ENCODE measurements around the gene TRAF2.

Gene TRAF2

DNA sequence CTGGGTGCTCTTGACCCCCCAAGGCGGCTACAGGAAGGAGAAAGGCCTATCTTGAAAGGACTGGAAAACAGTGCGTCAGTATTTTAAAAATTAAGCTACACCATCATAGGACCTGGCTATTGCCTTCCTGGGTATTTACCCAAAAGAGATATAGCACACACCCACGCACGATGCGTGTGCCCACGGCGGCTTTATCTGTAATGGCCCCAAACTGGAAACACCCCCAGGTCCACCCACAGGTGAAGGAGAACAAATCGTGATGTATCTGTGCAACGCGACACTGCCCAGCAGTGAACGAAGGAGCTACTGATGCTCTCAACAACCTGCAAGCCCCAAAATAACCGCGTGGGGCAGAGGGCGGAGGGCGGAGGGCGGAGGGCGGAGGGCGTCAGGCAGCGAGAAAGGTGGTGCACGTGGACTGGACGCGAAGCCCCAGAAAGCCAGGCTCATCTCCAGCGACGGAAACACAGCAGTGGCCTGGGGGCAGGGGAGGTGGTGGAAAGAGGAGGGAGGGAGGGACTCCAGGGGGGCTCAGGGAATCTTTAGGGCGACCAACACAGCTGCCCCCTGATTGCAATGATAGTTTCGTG is 78.6 kb downstream of the TRAF2 start:
- no peak for DNase-seq

DNA sequence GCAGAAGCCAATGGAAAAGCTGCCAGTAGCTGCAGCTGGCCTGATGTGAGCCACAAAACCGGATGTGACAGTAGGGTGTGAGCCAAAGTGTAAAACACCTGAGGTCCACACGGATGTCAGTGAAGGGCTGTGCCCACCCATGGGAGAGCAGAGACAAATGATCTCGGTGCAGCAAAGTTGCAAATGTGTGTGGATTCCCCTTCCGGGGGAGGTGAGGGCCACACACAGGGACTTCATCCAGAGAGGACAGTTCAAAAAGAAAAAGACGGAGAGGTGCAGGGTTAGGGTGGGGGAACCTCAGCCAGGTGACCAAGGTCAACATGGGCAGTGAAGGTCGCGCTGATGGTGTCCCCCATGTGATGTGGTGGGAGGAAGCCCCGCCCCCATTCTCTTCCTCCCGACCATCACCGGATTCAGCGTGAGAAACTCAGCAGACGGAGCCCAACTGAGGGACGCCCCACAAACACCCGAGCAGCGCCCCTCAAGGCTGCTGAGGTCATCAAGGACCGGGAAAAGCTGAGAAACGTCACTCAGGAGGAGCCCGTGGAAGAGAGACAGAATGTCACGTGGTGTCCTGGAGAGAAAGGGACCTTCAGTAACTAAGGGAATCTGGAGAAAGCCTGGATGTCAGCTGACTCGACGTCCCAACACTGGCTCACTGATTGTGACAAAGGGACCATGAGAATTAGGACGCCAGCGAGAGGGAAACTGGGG is 79.6 kb downstream of the TRAF2 start:
- DNase-seq, result no peak

DNA sequence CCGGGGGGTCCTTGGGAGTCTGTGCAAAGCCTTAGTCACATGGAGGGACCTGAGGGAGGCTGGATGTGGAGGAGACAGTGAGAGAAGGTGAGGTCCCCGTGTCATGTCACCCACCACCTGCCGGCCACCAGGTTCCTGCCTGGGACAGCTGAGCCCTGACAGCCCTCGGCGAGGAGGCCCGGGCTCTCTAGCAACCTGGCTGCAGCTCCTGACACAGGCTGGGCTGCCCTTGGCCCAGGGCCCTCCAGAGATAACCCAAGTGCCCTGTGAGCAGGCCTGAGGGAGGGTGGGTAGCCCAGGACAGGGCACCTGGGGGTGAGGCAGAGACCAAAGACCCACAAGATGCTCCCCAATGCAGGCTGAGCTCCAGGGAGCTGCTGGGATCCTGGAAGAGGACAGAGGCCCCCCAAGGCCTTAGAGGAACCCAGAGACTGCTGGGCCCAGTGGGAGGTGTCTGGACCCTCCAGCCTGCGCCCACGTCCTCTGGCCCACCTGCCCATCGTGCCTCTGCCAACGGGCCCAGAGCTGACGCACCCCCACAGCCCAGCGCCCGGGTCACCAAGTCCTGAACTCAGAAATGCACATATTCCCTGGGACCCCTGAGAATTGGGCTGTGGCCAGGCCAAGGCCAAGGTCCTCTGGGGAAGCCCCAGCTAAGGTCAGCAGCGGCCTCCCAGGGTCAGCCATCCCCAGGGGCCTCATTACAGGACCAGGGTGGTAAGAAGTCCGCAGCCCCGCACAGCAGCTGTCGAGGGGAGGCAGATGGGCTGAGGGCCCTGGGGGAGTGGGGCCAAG is 82.2 kb downstream of the TRAF2 start:
- no peak for DNase-seq

DNA sequence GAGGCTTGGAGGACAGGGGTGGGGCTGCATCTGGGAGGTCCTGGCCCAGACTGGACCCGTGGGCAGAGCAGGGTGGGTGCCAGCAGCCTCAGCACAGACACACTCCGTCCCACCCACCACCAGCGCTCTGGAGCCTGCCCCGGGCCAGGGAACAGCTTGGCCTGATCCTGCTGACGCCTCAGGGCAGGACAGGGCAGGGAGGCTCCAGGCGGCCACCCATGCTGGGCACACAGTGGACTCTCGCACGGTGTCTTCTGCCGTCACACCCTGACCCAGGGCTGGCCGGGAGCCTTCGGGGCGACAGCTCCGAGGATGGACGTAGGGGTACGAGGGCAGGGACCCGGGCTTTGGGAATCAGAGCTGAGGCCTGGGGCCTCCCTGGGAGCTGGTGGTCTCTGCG is 82.8 kb downstream of the TRAF2 start:
- no peak for DNase-seq

DNA sequence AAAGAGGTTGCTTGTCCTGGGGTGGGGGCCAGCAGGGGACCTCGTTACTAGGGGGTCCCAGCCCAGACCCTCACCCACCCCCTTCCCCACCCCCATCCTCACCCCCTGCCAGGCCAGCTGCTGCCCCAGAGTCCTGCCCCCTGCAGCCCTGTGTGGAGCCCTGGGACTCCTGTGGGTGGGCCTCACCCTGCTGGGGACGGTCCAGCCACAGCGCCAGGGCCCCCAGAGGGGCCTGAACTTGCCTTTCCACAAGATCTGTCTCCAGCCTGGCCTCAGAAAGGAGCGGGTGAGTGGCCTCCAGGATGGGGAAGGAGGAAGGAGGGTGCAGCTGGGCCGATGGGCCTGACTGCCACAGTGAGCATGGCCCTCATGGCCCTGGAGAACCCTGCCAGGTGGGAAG is 83.5 kb downstream of the TRAF2 start:
- no peak for DNase-seq

DNA sequence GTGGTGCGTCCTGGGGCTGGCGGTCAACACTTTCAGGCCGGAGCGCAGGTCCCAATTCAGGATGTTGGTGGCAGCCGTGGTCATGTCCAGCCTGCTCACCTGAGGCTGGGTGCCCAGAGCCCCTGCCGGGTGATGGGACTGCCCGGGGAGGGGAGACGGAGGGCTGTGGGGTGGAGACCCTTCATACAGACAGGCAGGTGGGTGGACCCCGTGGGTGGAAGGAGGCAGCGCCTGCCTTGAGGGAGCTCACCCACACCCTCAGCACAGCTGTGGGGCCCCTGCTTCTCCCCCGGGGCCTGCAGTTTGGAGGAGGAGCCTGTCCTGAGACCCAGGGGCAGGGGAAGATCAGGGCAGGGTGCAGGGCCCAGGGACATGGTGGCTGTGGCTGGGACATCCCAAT is 84.0 kb downstream of the TRAF2 start:
- no peak for DNase-seq

DNA sequence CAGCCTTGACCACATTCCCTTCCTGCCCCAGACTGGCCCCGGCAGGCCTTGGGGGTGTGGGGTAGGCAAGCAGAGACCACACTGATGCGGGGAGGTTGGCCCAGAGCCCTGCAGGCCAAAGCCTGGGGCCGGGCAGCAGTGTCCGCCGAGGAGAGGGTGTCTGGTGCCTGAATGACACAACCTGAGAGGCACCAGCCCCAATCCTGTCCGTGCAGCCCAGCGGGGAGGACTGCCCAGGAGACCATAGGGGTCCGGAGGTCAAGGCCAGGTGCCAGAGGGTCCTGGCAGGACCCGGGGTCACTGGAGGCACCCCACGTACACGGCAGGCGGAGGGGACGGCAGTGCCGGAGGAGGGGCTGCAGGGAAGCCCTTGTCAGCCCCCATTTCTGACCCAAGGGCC is 85.4 kb downstream of the TRAF2 start:
- no peak for DNase-seq

DNA sequence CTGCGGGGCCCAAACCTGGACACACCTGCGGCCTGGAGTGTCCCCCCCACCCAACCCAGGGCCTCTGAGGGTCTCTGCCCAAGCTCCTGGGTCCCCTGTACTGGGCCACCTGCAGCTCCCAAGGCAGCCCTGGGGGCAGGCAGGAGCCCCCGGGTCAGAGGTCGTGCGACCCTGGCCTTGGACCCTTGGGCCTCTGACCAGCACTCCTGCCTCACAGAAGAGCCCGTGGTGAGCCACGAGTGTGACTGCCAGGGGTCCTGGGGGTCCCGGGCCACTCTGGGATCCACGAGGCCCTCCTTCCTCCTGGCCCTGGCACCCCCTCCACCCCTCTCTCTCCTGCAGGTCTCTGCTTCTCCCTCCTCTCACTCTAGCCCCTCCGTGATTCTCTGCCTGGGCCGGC is 86.0 kb downstream of the TRAF2 start:
- DNase-seq, result no peak

DNA sequence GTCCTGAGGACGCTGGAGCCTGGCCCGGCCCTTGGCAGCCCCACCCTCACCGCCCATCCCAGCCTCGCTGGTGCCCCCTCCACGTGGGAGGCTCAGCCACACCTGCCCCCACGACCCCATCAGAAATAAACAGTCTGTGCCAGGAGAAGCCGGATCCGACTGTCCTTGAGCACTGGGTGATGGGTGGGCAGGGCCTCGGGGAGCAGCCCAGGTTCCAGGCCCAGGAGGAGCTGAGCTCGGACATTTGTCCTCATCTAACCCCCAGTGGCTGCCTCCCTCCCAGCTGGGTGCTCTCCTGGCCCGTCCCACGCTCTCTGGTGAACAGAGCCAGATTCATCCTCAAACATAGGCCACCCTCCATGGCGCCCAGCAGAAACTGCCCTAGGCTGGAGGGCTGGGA is 86.4 kb downstream of the TRAF2 start:
- no peak for DNase-seq

DNA sequence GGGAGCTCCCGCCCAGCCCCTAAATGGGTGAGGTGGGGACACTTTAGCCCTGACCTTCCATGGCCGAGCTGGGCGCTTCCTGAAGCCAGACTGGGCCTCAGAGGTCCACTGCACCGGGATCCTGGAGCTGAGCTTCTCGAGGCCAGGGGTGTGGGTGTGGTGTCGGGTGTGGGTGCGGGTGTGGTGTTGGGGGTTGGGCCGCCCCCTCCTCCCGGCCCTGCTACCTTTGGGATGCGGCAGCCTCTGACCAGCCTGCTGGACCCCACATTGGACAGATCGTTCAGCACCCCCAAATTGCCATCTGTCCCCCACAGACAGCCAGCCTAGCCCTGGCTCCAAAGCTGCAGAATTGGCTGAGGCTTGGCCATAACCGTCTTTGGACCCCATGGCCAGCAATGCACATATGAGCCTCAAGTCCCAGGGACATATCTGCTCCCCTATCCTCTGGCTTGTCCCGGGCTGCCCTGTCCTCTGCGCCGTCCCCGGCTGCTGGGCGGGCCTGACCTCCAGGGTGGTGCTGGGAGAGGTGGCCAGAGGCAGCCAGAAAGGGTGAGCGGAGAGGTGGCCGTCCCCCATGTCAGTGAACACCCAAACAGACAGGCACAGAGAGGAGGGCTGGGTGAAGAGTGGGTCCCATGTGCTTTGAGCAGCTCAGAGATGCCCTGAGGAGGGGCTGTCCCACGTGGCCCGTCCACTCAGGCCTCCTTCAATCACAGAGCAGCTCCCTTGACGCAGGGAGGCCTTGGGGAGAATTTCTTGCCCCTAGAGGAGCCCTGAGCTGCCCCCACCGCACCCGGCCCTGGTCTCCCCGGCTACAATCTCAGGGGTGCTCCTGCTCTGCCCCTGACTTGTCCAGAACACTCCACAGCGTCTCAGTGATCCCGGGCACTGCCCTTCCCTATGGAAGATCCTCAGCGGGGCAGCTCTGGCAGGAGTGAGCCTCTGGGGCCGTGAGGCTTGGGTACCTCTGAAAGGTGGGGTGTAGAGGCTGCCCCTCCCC is 87.6 kb downstream of the TRAF2 start:
- DNase-seq, result no peak

DNA sequence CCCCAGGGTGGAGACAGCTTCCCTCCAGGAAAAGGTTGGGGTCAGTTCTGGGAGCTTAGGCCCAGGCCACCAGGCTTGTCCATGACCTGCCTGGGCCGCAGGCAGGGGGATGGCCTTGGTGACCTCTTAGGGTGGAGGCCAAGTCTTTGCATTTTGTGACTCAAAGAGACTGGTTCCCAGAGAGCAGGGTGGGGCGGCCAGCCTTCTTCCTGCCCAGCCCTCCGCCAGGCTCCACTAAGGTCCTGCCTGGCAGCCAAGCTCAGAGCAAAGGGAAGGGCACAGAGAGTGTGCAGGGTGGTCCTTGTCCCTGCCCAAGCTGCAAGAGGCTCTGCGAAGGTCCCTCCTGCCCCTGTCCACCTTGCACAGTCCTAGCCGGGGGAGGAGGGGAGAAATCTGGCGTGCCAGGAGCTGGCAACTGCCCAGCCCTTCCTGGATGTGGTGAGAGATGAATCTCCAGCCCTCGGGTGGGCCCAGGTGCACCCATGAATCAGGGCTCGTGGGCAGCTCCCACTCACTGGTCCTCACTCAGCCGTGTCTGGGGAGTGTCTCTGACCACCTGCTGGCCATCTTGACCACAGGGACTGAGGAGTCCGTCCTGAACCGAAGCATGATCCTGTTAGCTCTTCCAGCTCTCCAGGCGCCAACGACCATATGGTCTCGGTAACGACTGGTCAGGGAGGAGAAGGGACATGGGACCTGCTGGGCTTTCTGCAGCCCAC is 88.7 kb downstream of the TRAF2 start:
- no peak for DNase-seq

DNA sequence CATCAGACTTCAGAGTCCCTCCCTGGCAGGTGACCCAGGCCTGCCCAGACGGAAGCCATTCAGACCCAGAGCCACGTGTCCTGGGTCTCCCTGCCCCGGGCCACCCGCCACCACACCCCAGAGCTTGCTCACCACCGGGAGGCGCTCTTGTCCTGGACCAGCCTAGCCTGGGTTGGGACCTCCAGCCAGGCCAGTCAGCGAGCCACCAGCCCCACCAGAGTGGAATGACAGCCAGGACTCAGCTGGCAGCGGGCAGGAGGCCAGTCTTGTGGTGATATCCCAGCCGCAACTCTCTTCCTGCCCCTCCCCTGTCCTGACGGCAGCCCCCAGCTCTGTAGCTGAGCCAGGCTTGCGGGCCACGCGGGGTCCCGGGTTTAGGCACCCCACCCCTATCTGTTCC is 89.3 kb downstream of the TRAF2 start:
- DNase-seq, result no peak
